Astrocyte of the cerebellum (primary cell): ENCODE measurements around the gene BICRAL.

ENCODE experiments used
- DNase-seq: peaks from one replicate; pipeline ENCODE4 v3.0.0-alpha.2; 2011; ENCODE audit warnings: low read depth
- H3K4me3 ChIP-seq: 2 replicates; pipeline ENCODE4 v1.5.1; 2011; ENCODE audit warnings: mild to moderate bottlenecking, low read depth, low read length, moderate library complexity
- CTCF ChIP-seq: IDR thresholded peaks from 2 replicates; pipeline ENCODE4 v1.5.1; 2012; ENCODE audit warnings: low read length, low read depth, moderate library complexity, mild to moderate bottlenecking; ENCODE audit errors: missing control alignments
- in situ Hi-C: cut with HindIII; loops from 2 replicates; pipeline ENCODE4 v1.10.0; 2017; ENCODE audit warnings: low sequenced_read_pairs

BICRAL gene

DNA sequence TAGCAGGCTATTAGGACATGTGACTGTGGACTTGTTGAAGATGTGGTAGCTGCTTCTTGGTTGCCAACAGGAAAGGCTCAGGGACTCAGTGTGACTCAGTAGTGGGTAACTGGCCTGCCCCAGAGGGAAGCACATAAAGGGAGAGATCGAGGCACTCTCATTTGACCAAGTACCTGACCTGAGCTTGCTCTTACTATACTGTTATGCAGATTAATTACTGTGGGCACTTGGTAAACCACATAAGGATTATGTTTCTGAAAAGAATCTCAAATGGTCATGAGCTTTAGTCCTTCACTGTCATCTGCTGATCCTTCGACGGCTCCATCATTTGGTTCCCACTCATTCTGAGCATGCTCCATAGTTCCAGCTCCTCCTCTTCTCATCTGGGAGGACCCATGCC is 49.4 kb downstream of the BICRAL start:
- H3K4me3 ChIP-seq = no peak overlapping the region
- no peak for TF ChIP-seq CTCF
- no peak for DNase-seq
- in situ Hi-C loops = no loop called here

GRCh38 chr6:42834056-42834455 is 52.2 kb downstream of the BICRAL start:
- in situ Hi-C loops = no loop called here
- no peak for TF ChIP-seq CTCF
- H3K4me3 ChIP-seq = no peak overlapping the region
- no peak for DNase-seq

GRCh38 chr6:42841844-42842584 is 60.2 kb downstream of the BICRAL start:
- no peak for TF ChIP-seq CTCF
- no peak overlapping the region for H3K4me3 ChIP-seq
- in situ Hi-C loops = no loop called here
- DNase-seq = no peak

DNA sequence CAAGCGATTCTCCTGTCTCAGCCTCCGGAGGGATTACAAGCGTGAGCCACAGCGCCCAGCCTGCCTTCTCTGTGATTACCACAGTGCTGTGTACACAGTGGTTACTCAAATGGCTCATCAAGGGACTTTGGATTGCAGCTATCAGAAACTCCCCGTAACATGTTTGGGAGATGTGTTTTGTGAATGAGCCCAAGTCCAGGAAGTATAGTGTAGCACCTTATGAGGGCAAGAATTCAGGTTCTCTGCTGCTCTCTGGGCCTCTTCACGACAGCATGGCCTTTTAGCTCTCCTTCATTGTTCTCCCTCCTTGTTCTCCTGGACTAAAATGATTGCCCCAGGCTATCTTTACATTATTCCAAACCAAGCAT is 63.5 kb downstream of the BICRAL start:
- no peak for TF ChIP-seq CTCF
- in situ Hi-C loops = no loop called here

DNA sequence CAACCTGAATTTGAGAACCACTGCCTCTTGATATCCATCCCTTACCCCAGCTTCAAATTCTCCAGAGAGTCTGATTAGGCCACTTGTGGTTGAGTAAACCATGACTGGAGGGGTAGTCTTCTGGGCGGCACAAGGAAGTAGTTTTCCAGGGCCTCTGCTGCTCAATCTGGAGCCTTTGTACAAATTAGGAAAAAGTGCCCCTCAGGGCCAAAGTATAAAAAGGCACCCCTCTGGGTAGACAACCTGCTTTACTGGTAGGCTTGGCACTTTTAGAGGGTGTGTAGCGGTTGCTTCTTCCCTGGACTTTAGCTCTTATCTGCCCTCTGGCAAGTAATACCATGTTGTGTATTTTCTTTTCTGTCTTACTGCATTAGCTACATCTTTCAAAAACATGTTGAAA is 64.7 kb downstream of the BICRAL start:
- DNase-seq = no peak
- no peak overlapping the region for H3K4me3 ChIP-seq
- in situ Hi-C loops = no loop called here
- TF ChIP-seq CTCF = no peak

More for the DNA sequence above, 63.5 kb downstream of the BICRAL start:
- no peak overlapping the region for H3K4me3 ChIP-seq
- DNase-seq = no peak

DNA sequence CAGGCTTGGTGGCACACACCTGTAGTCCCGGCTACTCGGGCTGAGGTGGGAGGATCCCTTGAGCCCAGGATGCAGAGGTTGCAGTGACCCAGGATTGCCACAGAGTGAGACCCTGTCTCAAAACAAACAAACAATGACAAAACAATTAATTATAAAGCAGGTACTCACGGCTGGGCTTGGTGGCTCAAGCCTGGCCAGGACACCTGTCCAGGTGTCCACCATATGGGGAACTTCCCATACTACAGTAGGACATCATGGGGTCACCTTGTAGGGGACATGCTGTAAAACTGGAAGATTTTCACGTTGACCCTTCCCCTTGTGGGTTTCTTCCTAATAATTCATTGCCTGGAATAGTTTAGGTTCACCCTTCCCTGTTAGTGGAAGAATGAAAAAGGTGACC is 66.8 kb downstream of the BICRAL start:
- in situ Hi-C loops = no loop called here
- DNase-seq = no peak
- no peak for TF ChIP-seq CTCF
- H3K4me3 ChIP-seq = no peak overlapping the region
